ENCODE data around the gene AASDHPPT.

Gene AASDHPPT

DNA sequence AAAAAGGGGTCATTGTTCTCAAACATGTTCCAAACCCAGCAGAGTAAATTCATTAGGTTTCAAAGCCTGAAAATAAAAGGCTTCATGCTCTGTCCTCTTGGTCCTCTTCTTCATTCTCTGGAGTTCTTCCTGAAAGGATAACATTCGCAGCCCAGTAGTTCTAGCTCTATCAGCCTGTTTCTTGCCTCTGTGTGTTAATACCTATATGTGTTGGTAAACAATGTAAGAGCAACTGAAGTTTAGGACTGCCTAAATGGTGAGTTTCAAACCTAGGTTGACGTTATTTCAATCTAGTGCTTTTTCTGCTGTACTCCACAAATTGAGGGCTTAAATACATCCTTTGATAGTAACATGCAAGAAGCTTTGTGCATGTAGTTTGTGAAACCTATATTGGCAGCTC, 9.4 kb downstream of the AASDHPPT start:
- DNase-seq (ENCODE audit: low spot score): no peak

DNA sequence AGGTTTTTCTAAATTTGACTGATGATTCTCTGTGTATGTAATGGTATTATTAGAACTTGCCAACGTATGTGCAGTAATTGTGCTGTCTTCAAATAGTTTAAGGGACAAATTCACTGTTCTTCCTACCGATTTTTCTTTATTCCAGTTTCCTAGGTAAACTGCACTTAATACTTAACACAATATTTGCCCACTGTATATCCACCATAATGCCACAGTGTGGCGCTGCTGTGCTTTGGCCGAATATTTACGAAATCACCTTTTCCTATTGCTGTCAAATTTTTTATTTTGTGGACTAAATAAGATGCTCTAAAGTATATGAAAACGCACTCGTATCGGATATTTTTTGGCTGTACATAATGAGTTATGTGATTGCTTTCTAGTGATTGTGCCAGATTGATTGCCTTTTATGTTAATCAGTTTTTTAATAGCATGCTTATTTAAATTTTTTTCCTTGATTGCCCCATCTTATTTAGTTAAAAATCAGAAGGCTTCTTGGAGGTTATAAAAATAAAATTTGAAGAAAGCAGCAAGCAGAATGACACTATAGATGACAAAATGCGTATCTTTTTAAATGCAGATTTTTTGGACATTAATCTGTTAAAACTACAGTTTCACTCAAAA, 10.5 kb downstream of the AASDHPPT start:
- DNase-seq (ENCODE audit: low spot score): peak; percentile 18

DNA sequence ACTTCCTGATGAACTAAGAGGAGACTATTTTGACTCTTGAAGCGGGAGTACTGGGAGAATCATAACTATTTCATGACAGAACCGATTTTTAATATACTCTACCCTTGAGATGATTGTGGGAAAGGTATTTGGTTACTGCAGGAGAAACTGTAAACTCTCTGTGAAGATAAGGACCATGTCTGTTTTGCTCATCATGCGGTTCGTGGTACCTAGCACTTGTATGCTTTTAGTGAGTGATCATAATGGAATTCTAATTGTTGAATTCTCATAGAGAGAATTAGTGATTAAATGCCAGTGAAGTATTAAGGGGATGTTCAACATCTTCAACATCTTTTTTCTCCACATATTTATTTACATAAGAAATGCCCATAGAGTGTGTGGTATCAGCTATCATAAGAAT, 11.4 kb downstream of the AASDHPPT start:
- DNase-seq (ENCODE audit: low spot score): no peak

DNA sequence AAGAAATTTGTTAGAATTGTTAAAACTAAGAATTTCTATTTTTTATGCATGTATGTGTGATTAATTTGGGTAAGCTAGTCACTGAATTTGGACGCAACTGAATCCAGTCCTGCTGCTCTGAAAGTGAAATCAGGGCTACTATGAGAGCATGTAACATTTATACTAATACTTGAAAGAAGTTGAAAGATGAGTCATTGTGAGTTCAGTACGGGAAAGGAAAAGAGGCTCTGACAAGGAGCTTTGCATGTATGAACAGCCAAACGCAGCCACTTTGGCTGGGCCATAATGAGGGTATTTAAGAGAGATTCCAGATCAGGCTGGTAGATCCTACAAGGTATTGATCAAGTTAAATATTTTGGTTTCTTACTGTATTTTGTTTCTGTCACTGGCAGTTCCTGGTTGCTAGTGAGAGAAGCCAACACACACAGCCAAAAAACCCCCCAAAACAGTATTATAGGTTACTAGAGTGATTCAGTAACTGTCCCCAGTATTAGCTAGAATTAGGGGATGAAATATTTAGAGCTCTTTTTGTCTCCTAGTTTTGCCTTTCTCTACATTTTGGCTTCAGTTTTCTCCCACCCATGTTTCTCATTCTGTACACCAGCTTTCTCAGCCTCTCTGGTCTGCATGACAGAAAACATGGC, 14.1 kb downstream of the AASDHPPT start:
- no peak for DNase-seq (ENCODE audit: low spot score)

DNA sequence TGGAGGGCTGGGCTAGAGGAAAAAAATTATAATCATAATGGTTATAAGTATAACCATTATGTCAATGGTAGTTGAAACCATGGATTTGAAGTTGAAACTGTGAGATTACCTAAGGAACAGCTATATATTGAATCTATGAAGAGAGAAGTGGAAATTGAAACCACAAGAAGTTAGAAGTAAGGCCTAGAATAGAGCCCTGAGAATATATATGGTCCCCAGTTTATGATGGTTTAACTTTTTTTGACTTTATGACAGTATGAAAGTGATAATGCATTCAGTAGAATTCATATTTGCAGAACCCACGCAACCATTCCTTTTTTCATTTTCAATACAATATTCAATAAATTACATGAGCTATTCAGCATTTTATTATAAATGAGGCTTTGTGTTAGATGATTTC, 15.0 kb downstream of the AASDHPPT start:
- no peak for DNase-seq (ENCODE audit: low spot score)

DNA sequence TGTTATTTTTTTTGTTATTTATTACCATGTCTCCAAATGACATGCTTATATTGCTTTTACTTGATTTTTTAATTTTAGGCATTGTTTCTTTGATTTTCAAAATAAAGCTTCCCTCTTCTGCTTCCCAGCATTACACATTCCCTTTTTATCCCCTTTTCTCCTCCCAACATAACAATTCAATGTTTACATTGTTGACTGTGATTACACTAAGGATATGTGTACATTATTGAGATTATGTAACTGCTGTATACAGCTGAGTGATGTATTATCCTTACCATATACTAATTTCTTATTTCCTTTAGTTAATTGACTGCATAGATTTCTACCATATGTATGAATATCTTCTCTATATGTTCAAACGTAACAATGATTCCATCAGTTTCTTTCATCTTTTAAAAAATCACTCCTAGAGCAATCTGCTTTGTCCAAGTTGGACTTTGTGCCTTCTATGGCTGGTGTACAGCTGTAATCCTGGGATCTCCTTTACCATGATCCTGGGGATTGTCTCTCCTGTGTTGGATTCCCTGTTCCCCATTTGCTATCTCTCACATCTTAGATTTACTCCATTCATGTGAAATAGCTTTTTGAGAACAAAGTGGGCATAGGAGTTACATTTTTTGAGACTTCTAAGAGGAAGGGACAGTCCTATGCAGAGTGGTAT, 21.6 kb downstream of the AASDHPPT start:
- no peak for DNase-seq (ENCODE audit: low spot score)

DNA sequence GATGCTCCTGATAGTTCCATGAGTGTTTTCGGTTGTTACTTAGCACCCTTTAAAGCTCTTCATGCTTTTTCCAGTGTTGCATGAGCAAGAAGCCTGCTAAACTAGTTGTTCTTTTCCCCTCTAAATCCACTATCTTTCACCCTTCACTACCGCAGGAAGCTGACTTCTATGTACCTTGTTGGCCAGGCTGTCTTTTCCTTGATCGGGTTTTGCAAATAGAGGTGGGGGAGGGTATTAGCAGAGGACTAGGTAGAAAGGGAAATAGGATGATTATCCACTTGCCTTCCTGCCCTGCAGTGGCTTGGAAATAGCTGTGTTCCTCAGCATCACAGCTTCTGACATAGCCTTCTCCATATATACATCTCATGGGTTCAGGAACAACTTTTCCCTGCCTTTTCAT, 23.9 kb downstream of the AASDHPPT start:
- DNase-seq (ENCODE audit: low spot score): no peak

DNA sequence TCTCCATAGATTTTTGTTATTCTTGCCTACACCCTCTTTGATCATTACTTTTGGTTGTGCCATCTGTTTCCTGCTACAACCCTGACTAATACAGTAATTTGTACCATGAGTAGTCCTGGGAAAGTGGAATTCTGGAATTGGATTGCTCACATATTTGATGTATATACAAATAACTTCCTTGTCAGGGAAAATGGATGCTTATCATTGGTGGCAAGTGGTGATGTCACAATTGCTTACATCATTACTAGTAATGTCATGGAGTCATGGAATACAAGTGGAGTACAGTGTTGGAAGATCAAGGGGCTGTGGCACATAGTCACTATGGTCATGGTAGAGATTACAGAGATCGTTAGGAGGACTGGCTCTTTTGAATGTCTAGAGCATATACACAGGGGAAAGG, 24.4 kb downstream of the AASDHPPT start:
- DNase-seq (ENCODE audit: low spot score): no peak

DNA sequence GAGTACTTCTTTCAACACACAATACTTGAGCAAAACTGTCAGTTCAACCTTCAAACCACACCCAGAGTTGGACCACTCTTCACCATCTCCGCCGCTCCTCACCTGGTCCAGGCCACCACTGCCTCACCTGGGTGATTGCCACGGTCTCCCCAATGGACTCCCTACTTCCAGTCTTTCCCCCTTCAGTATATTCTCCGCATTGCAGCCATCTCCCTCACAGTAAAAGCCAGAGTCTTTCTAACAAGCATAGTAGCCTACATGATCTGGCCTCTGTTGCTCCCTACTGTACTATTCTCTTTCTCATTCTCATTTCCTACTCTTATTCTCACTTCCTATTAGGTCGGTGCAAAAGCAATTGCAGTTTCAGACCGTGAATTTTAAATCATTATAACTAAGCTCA, 28.5 kb downstream of the AASDHPPT start:
- no peak for DNase-seq (ENCODE audit: low spot score)

DNA sequence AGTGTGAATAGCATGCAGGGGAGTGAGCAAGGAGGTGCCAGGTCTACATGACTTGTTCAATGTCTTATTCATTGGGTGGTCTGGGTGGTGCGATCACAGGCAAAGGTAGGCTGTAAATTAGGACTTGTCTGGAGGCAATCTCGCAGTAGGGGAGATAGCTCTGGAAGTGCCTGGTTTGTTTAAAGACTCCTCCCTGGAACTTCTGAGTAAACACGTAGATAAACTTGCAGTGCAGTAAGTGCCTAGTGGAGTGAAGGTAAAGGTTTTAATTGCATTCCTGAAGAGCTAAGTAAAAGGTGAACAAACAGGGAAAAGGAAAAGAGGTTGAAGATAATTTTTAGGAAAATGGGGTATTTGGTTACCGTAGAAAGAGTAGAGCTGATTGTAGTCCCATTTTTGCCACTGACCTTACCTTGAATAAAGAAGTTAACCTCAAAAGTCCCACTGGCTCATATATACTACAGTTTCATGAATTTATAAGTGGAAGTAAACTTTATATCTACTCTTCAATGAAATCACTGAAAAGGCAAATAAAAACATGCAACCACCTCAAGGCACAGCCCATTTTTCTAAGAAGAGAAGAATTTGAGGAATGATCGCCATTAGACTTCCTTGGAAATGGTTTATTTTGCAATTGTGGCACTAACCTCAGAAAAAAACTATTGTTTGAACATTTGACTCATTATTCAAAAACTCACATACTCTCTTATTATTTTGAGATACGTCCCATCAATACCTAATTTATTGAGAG, 44.3 kb downstream of the AASDHPPT start:
- peak; percentile 5 for DNase-seq (ENCODE audit: low spot score)

DNA sequence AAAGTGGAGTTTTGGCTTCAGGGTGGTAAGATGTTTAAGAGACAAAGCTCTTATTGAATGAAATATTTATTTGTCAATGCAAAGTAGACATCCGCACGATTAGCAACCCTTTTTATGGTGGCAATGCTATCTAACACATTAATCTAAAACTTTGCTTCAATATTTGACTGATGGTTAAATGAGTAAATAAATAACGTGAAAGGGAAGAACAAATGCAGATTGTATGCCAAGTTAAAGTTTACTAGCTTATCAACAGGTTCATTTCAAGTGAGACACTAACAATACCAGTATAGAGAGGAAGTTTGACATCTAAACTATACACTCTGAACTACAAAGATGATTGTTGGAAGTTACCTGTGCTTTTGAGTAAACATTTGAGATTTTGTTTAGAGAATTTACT, 50.1 kb downstream of the AASDHPPT start:
- no peak for DNase-seq (ENCODE audit: low spot score)

DNA sequence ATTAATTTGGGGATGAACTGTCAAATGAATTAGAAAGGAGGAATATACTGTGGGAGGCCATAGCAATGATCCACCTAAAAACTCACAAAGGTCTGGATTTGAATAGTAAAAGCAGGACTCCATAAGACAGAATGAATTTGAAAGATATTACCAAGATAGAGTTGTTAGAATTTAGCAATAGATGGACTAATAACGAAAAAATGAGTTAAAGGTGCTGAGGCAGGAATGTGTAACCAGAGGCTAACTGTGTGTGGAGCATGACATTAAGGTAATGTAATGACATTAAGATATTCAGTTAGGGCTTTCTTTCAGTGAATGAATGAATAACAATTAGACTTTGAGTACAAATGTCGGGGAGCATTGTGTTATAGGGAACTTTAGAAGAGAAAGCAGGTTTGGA, 51.3 kb downstream of the AASDHPPT start:
- DNase-seq (ENCODE audit: low spot score): no peak

DNA sequence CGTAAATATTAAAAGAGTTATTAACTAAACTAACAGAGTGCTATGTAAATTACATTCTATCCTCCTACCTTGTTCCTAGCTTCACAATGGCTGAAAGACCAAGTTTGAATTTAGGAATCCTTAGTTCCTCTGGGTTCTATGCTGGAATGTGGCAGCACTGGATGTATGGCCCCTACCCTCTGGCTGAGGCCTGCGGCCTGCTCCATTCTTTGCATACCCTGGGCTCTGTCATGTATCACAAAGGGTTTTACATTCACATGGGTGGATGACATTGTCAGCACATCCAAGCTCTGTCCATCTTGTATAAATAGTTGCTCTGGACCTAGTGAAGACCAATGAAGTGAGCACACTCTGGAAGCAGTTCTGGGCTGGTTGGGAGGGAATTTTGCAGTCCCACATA, 54.5 kb downstream of the AASDHPPT start:
- DNase-seq (ENCODE audit: low spot score): no peak

DNA sequence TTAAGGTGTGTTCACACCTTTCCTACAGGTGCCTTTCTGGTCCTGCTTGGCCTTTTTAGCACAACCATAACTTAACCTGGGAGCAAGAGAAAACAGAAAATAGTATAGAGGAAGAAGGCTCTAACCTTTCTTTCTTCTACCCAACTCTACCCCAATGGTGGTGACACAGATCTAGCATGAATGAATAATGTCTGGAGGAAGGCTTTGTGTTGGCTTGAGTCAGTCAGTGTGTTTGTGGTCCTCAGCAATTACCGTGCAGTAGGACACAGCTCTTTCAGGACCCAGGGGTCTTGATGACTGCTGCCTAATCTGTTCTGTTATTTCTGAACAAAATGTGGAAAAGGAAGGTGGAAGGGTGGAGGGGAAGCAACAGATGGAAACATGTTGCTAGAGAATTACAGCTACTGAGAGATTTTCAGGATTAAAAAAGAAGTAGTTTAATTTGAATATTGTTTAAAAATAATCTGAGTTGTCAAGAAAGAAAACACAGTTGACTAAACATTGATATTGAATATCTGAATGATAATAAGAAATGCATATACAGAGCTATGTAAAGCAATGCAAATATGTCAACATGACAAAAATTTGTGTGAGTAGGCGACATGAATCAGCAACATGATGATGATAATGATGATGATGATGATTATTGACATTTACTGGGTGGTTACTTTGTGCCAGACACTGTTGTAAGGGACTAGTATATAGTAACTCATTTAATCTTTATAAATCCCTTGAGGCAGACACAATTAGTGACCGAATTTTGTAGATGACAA, 55.3 kb downstream of the AASDHPPT start:
- no peak for DNase-seq (ENCODE audit: low spot score)

DNA sequence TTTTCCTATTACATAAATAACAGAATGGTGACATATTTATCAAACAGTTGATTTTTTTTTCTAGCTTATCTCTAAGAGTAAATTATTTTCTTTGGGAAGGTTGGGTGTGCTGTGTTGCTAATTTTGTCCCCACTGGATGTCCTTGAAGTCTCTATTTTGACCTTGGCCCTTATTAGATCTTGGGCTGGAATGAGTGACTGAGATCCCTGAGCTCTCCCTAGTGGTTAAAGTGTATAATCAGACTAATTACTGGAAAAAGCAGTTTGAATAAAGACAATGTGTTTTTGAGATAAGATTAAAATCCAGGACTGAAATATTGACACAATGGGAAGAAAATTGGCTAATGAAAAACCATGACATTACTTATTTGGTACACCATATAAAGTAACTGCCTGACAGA, 56.1 kb downstream of the AASDHPPT start:
- no peak for DNase-seq (ENCODE audit: low spot score)

DNA sequence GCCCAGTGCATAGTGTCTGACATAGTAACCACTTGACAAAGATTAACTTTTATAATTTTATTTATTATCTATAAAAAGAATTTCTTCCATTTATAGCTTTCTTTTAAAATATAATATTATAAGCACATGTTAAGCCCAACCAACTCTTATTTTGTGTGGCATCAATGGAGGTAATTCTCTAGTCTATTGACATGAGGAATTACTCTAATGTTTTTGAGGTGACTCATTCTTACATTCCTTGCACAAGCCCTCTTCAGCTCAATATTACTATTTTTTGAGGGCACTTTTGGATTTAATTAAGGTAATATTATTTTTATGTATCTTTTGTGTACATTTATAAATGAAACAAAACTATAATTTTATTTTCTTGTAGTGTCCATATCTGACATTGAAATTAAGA, 59.6 kb downstream of the AASDHPPT start:
- DNase-seq (ENCODE audit: low spot score): no peak

DNA sequence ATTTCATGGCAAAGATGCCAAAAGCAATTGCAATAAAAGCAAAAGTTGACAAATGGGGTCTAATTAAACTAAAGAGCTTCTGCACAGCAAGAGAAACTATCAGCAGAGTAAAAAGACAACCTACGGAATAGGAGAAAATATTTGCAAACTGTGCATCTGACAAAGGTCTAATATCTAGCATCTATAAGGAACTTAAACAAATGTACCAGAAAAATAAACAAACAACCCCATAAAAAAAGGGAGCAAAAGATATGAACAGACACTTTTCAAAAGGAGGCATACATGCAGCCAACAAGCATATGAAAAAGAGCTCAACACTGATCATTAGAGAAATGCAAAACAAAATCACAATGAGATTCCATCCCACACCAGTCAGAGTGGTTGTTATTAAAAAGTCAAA, 60.3 kb downstream of the AASDHPPT start:
- DNase-seq (ENCODE audit: low spot score): no peak
